Activated naive CD4-positive, alpha-beta T cell treated with Interleukin-2 at 50 U/mL for 16 hours (primary cell): ENCODE results near the gene TBX4.

Experiments used
- DNase-seq: peaks from one replicate; pipeline ENCODE4 v3.0.0-alpha.2; 2020

The TBX4 gene

GRCh38 chr17:61455324-61456060 is 3.3 kb downstream of the TBX4 start:
- no peak for DNase-seq

- no peak for DNase-seq
These were observed 3.9 kb downstream of the TBX4 start for GRCh38 chr17:61456061-61456681.

GRCh38 chr17:61456688-61457225 is 4.5 kb downstream of the TBX4 start:
- no peak for DNase-seq

GRCh38 chr17:61457226-61457983 is 5.2 kb downstream of the TBX4 start:
- no peak for DNase-seq

GRCh38 chr17:61458000-61458399 is 5.8 kb downstream of the TBX4 start:
- DNase-seq: no peak

GRCh38 chr17:61458421-61459141 is 6.4 kb downstream of the TBX4 start:
- no peak for DNase-seq

GRCh38 chr17:61459142-61459809 is 7.1 kb downstream of the TBX4 start:
- no peak for DNase-seq

GRCh38 chr17:61459939-61460718 is 7.9 kb downstream of the TBX4 start:
- DNase-seq: no peak

GRCh38 chr17:61460796-61461585 is 8.8 kb downstream of the TBX4 start:
- DNase-seq: no peak

GRCh38 chr17:61461586-61461966 is 9.4 kb downstream of the TBX4 start:
- no peak for DNase-seq

GRCh38 chr17:61461967-61462718 is 9.9 kb downstream of the TBX4 start:
- DNase-seq: no peak

GRCh38 chr17:61462719-61463315 is 10.6 kb downstream of the TBX4 start:
- no peak for DNase-seq

GRCh38 chr17:61463316-61464129 is 11.3 kb downstream of the TBX4 start:
- no peak for DNase-seq

- DNase-seq: no peak
These were observed 12.1 kb downstream of the TBX4 start for GRCh38 chr17:61464130-61464842.

GRCh38 chr17:61464843-61465180 is 12.6 kb downstream of the TBX4 start:
- no peak for DNase-seq

GRCh38 chr17:61465550-61466237 is 13.5 kb downstream of the TBX4 start:
- no peak for DNase-seq

GRCh38 chr17:61466246-61466645 is 14.0 kb downstream of the TBX4 start:
- DNase-seq: no peak
